ENCODE results near the gene COG7.
"Not testable (repeated sequence)": the region's sequence is repeated elsewhere in the genome, so short reads cannot be mapped to it uniquely, and the experiment has no call there.

The COG7 gene

DNA sequence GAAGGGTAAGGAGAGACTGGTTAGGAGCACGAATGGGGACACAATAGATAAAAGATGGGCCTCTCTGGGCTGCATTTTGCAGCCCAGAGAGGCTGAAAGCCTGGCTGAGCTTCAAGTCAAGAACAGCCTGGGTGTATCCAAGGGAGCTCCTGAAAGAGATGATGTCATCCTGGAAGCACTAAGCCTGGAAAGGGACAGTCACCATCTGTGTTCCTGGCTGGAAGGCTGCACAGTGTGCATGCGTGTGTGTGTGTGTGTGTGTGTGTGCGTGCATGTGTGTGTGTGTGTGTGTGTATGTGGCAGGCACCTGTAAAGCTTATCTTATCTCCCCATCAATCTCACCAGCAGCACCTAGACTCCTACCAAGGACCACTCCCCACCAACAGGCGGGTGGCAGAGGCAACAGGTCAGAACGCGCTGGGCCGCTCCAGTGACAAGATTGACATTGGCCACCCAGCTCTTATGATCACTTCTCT lies 44.1 kb downstream of the COG7 start:
- DNase-seq = peak; percentile 77

DNA sequence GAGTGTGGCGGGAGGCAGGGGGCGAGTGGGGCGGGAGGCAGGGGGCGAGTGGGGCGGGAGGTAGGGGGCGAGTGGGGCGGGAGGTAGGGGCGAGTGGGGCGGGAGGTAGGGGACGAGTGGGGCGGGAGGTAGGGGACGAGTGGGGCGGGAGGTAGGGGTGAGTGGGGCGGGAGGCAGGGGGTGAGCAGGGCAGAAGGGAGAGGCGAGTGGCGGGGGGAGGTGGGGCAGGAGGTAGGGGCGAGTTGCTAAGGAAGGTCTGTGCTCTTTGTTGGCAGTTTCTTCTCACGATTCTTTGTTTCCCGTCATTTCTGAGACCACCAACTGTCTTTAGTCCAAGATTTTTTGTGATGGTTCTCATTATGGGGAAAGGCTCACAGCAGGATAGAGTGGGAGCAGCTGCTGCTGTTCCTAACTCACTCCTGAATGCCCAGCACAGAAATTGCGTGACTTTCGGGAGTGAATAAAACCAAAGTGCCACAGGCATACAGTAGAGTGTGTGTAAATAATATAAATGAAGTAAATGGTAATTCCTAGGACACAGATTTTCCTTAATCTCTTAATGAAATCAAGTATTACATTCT lies 44.7 kb downstream of the COG7 start:
- DNase-seq = no peak

GRCh38 chr16:23407436-23408127 lies 45.4 kb downstream of the COG7 start:
- DNase-seq = no peak

GRCh38 chr16:23406546-23407240 lies 46.3 kb downstream of the COG7 start:
- DNase-seq = no peak

- no peak for DNase-seq
These were observed 47.0 kb downstream of the COG7 start for GRCh38 chr16:23406024-23406423.

DNA sequence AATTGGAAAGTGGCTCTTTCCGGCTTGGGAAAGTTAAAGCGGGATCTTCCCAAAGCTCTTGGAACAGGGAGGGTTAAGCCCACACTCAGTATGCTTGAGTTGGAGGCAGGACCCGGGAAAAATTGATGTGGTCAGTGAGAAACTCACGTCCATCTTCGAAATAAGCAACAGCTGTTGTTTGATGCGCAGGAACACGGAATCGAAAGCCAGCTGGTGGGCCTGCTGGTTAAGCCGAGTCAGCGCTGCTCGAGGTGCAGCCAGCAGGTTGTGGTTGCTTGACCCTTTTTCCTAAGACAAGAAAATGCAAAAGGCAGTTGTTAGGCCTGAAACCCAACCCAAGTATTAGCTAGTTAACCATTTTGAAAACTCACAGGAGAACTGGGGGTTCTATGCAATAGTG lies 49.4 kb downstream of the COG7 start:
- DNase-seq = no peak

DNA sequence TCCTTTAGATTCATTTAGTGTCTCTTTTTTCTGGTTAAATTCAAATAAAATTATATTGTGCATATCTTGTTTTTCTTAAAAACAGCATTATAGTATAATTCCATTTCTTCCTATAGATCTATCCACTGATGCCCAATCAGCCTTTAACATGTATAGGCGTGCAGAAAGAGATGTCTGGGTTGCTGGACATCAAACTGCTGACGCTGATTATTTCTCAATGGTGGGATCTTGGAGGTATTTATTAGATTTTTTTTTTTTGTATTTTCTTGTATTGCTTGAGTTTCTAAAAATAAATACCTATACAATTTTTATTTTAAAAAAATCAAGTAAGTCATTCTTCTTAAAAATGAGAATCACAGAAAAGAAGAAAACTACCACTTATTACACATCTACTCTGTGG lies 50.9 kb downstream of the COG7 start:
- no peak for DNase-seq

GRCh38 chr16:23401139-23401538 lies 51.9 kb downstream of the COG7 start:
- peak; percentile 69 for DNase-seq

- not testable (repeated sequence) for DNase-seq
These were observed 52.5 kb downstream of the COG7 start for GRCh38 chr16:23400447-23400846.

- no peak for DNase-seq
These were observed 53.8 kb downstream of the COG7 start for GRCh38 chr16:23398987-23399805.

GRCh38 chr16:23397464-23397863 lies 55.5 kb downstream of the COG7 start:
- DNase-seq = no peak

DNA sequence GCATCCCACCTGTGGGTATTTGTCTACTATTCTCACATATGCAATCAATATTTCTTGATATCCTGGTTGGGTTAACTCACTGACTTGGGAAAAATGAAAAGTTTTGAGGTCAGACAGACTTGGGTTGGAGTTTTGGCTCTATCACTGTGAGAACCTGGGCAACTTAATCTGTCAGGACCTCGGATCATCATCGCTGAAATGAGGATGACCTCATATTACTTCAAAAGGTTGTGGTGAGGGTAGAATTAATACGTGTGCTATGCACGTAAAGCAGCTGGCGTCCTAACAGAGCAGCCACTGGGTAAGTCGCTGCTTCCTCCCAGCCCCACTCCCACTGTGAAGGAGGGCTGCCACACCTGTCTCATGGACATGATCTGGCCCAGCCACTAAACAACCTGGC lies 57.3 kb downstream of the COG7 start:
- DNase-seq = no peak

DNA sequence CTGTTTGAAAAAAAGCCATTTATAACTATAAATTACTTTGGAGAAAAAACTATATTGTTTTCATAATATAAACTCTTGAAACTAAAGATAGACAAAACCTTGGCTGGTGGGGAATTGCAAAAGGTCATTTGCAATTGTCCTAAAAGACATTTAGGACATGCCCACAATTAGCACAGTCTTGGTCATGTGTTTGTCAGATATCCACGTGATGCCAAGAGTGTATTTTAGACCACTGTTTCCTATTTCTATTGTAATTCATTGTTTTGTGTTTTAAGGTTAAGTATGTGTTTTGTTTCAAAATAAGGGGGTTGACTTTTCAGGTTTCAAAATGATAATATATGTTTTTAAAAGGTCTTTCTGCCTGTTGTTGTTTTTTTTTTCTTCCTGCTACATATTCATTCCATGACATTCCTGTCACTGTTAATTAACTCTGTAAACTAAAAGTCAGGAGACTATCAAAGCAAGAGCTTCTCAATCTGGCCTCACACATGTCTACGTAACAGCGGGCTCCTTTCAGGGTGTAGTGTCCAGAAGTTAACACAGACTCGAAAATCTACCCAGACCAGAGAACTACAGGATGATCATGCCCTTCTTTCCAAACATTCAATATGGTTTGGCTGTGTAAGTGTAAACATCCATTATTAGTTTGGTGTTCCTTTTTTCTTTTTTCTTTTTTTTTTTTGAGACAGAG lies 58.7 kb downstream of the COG7 start:
- no peak for DNase-seq

DNA sequence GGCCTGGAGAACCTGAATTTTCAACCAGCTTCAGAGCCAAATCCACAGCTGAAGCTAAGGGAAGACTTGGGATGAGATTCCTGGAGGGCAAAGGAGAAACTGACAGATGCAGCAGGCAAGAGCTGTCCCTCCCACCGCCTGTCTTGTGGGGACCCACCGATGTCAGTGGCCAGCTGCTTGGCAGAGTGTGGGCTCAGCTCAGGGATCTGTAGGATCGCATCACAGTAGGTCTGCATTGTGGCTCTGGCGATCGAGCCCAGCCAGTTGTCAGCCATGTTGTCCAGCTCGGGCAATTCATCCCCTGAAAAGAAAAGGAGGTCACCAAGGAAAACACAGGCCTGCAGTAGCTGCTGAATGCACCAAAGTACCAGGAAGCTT lies 60.8 kb downstream of the COG7 start:
- no peak for DNase-seq

DNA sequence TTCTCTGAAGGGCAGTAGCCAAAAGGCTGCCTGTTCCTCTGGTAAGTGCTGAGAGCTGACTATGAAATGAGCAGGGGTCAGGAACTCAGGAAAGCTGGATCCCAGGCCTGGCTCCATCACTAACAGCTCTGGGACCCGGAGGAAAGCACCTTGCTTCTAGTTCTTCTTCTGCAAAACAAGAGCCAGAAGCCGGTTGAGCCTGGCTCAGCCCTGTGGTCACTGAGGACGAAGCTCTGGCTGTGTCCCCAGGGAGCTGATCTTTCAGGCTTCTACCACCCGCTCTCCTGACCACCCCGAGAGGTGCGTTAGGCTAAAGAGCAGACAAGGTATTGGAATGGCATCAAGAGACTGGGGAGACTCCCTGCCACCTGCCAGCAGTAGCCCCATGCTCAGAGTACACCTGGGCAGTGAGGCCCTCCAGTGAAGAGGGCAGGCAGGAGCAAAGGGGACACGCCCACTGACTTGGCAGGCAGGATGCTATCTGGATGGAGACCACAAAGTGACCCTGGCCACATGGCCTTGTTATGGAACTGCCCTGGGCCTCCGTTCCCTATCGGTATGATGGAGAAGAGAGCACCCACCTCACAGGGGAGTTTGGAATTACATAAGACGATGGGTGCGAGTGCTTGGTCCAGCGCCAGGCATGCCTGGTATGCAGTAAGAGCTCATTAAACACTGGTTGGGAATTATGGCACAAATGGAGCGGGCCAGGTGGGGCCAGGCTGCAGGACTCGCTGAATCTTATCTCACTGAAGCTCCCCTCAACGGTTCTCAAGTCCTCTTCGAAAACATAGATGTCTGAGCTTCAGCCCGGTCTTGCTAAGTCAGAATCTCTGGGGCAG lies 61.4 kb downstream of the COG7 start:
- no peak for DNase-seq

DNA sequence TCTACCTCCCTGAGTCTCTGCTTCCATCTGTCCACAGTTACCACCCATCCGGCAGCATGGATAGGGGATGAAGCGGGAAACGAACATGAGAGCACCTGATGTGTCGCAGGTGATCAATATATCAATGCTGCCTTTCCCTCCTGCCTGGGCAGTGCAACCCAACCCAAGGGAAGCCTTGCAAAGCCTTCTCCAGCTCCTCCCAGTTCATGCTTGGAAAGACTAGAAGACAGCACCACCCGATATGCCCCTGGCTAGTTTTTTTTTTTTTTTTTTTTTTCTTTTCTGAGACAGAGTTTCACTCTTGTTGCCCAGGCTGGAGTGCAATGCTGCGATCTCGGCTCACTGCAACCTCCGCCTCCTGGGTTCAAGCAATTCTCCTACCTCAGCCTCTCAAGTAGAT lies 63.1 kb downstream of the COG7 start:
- DNase-seq = not testable (repeated sequence)

DNA sequence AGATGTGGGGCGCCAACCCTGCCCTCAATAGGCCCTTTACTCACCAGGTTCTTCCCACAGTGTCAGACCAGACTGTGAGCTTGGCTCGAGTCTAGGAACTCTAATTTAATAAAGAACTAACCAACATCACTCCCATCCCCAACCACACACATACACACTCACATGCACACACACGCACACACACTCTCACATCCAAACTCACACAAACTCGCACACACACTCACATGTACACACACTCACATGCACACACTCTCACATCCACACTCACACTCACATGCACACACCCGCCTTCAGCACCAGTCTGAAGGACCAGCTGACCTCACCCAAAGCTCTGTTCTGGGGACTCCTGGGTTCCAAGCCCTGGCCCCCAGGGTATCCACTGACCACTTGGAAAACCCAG lies 63.8 kb downstream of the COG7 start:
- DNase-seq = no peak

- no peak for DNase-seq
These were observed 64.2 kb downstream of the COG7 start for GRCh38 chr16:23388786-23389185.

- DNase-seq = no peak
These were observed 65.3 kb downstream of the COG7 start for GRCh38 chr16:23387666-23388065.

GRCh38 chr16:23385441-23385840 lies 67.5 kb downstream of the COG7 start:
- DNase-seq = no peak

DNA sequence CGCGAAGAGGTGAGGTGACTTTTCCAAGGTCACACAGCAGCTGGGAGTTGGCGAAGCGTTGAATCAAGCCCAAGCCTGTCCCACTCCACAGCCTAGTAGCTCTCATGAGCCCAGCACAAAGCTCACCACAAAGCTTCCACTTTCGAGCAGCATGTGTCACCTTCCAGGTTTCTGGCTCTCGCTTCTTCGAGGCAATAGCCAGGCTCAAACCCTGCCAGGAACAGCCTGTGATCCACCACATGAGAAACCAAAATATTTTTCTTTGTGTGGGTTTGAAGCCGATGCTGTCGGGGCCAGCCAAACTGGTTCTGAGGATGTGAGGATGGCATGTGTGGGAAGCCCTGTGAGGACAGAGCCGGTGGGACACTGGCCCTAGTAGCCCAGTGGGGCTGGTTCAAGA lies 68.1 kb downstream of the COG7 start:
- no peak for DNase-seq

- no peak for DNase-seq
These were observed 69.1 kb downstream of the COG7 start for GRCh38 chr16:23383881-23384280.
